ENCODE measurements around the gene TANK. TPM values are rescaled to one million over a fixed set of nuclear protein-coding genes. Genes with fewer than 3 reads are reported as not detected.
"Not testable (repeated sequence)": the region's sequence is repeated elsewhere in the genome, so short reads cannot be mapped to it uniquely, and the experiment has no call there.

The TANK gene
- polyA plus RNA-seq, 1 donor from 2014 or later: 58.1 TPM

DNA sequence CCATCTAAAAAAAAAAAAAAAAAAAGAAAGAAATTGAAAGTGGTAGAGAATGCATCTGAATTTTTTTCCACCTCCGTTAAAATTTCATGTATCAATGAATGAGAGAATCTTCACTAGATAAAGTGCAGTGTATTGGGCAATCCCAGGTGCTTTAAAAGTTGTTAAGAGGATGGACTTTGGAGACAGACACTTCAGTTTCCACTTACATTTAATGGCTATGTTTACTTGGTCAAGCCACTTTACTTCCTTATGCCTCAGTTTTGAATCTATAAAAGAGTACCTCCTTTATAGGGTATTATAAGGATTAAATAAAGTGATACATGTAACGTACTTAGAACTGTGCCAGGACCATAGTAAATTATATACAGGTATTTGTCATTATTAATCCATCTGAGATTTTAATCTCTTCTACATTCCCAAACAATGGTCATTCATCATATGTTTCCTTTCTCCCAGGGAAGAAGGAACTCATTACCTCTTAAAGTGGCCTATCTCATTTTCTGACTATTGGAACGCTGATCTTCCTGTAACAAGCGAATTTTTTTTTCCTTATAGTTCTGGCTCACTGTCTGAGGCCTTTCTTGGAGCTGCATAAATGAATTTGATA, 29.1 kb upstream of the TANK start:
- no peaks in the 10 kb centered on the region for H3F3A ChIP-seq (ENCODE audit: insufficient read depth, low read length, poor library complexity, severe bottlenecking)
- H3K27me3 ChIP-seq (ENCODE audit: insufficient read depth, low read depth, low read length): no peaks in the 10 kb centered on the region
- H3K9me2 ChIP-seq (ENCODE audit: insufficient read depth, low read length): no peaks in the 10 kb centered on the region
- H3K36me3 ChIP-seq (ENCODE audit: insufficient read depth, low read length): no peaks in the 10 kb centered on the region
- no peak overlapping the region for H3K4me3 ChIP-seq (ENCODE audit: low read length)
- H3K9me3 ChIP-seq (ENCODE audit: low read length): no peaks in the 10 kb centered on the region
- H3K9ac ChIP-seq (ENCODE audit: low read length): no peak overlapping the region
- TF ChIP-seq TAF1 (IDR thresholded peaks at IDR 0.05; ENCODE audit: low read depth): no peak
- TF ChIP-seq SMC3 (conservative IDR thresholded peaks at IDR 0.05; ENCODE audit: poor library complexity): no peak
- TF ChIP-seq EP300 (conservative IDR thresholded peaks at IDR 0.05; ENCODE audit: poor library complexity, severe bottlenecking): no peak
- TF ChIP-seq MXI1 (conservative IDR thresholded peaks at IDR 0.05; ENCODE audit: poor library complexity, severe bottlenecking): no peak
- TF ChIP-seq POLR2AphosphoS5 (IDR thresholded peaks at IDR 0.05): no peak
- TF ChIP-seq RAD21 (conservative IDR thresholded peaks at IDR 0.05): no peak
- no peak overlapping the region for H3K4me2 ChIP-seq (ENCODE audit: low read length)
- no peaks in the 10 kb centered on the region for H4K20me1 ChIP-seq (ENCODE audit: insufficient read depth)
- no peak overlapping the region for H2AFZ ChIP-seq (ENCODE audit: low read depth, low read length)
- H3K27ac ChIP-seq (ENCODE audit: low read length): no peak overlapping the region
- H3K79me2 ChIP-seq (replicated peaks; ENCODE audit: insufficient read depth, low read length): no peaks in the 10 kb centered on the region

DNA sequence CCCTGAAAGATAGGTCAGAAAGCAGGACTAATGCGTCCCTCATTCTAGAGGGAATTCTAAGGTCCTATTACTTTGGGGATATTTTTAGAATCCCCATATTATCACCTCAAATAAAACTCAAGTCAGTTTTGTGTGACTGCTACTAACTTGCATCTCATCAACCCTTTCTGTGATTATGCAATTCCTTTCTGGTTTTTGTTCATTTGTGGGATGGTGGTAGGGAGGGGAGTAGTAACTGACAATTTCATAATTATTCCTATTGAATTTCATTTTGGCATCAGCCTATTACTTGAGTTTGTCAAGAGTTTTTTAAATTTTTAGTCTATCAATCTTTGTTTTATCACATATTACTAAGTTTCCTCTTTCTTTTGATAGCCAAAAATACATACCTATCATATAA, 28.4 kb upstream of the TANK start:
- Histone ChIP-seq H3K9ac (ENCODE audit: low read length) (no peak overlapping the region), H3F3A (ENCODE audit: insufficient read depth, low read length, poor library complexity, severe bottlenecking) (no peaks in the 10 kb centered on the region), H3K27me3 (ENCODE audit: insufficient read depth, low read depth, low read length) (no peaks in the 10 kb centered on the region), H3K4me3 (ENCODE audit: low read length) (no peak overlapping the region), H3K79me2 (replicated peaks; ENCODE audit: insufficient read depth, low read length) (no peaks in the 10 kb centered on the region), H2AFZ (ENCODE audit: low read depth, low read length) (no peak overlapping the region), H4K20me1 (ENCODE audit: insufficient read depth) (no peaks in the 10 kb centered on the region), H3K4me2 (ENCODE audit: low read length) (no peak overlapping the region), H3K9me3 (ENCODE audit: low read length) (no peaks in the 10 kb centered on the region), H3K9me2 (ENCODE audit: insufficient read depth, low read length) (no peaks in the 10 kb centered on the region), H3K36me3 (ENCODE audit: insufficient read depth, low read length) (no peaks in the 10 kb centered on the region), H3K27ac (ENCODE audit: low read length) (no peak overlapping the region)
- TF ChIP-seq, protein P1, sequence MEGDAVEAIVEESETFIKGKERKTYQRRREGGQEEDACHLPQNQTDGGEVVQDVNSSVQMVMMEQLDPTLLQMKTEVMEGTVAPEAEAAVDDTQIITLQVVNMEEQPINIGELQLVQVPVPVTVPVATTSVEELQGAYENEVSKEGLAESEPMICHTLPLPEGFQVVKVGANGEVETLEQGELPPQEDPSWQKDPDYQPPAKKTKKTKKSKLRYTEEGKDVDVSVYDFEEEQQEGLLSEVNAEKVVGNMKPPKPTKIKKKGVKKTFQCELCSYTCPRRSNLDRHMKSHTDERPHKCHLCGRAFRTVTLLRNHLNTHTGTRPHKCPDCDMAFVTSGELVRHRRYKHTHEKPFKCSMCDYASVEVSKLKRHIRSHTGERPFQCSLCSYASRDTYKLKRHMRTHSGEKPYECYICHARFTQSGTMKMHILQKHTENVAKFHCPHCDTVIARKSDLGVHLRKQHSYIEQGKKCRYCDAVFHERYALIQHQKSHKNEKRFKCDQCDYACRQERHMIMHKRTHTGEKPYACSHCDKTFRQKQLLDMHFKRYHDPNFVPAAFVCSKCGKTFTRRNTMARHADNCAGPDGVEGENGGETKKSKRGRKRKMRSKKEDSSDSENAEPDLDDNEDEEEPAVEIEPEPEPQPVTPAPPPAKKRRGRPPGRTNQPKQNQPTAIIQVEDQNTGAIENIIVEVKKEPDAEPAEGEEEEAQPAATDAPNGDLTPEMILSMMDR (IDR thresholded peaks at IDR 0.05; ENCODE audit: poor library complexity, severe bottlenecking): no peak
- no peak for TF ChIP-seq MXI1 (conservative IDR thresholded peaks at IDR 0.05; ENCODE audit: poor library complexity, severe bottlenecking)
- TF ChIP-seq, protein P2, sequence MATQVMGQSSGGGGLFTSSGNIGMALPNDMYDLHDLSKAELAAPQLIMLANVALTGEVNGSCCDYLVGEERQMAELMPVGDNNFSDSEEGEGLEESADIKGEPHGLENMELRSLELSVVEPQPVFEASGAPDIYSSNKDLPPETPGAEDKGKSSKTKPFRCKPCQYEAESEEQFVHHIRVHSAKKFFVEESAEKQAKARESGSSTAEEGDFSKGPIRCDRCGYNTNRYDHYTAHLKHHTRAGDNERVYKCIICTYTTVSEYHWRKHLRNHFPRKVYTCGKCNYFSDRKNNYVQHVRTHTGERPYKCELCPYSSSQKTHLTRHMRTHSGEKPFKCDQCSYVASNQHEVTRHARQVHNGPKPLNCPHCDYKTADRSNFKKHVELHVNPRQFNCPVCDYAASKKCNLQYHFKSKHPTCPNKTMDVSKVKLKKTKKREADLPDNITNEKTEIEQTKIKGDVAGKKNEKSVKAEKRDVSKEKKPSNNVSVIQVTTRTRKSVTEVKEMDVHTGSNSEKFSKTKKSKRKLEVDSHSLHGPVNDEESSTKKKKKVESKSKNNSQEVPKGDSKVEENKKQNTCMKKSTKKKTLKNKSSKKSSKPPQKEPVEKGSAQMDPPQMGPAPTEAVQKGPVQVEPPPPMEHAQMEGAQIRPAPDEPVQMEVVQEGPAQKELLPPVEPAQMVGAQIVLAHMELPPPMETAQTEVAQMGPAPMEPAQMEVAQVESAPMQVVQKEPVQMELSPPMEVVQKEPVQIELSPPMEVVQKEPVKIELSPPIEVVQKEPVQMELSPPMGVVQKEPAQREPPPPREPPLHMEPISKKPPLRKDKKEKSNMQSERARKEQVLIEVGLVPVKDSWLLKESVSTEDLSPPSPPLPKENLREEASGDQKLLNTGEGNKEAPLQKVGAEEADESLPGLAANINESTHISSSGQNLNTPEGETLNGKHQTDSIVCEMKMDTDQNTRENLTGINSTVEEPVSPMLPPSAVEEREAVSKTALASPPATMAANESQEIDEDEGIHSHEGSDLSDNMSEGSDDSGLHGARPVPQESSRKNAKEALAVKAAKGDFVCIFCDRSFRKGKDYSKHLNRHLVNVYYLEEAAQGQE (IDR thresholded peaks at IDR 0.05; ENCODE audit: borderline replicate concordance): no peak
- no peak for TF ChIP-seq POLR2AphosphoS5 (IDR thresholded peaks at IDR 0.05)
- no peak for TF ChIP-seq RAD21 (conservative IDR thresholded peaks at IDR 0.05)
- no peak for TF ChIP-seq TAF1 (IDR thresholded peaks at IDR 0.05; ENCODE audit: low read depth)
- no peak for TF ChIP-seq EP300 (conservative IDR thresholded peaks at IDR 0.05; ENCODE audit: poor library complexity, severe bottlenecking)

DNA sequence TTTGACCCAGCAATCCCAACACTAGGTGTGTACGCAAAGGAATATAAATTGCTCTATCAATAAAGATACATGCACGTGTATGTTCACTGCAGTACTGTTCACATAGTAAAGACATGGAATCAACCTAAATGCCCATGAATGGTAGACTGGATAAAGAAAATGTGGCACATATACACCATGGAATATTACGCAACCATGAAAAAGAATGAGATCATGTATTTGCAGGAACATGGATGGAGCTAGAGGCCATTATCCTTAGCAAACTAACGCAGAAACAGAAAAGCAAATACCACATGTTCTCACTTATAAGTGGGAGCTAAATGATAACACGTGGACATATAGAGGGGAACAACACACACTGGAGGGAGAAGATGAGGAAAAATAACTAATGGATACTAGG, 27.8 kb upstream of the TANK start:
- not testable (repeated sequence) for H3K9ac ChIP-seq (ENCODE audit: low read length); H3K27me3 ChIP-seq (ENCODE audit: insufficient read depth, low read depth, low read length)

More for the DNA sequence above, 27.8 kb upstream of the TANK start:
- not testable (repeated sequence) for H3F3A ChIP-seq (ENCODE audit: insufficient read depth, low read length, poor library complexity, severe bottlenecking); H4K20me1 ChIP-seq (ENCODE audit: insufficient read depth); H3K36me3 ChIP-seq (ENCODE audit: insufficient read depth, low read length); H3K4me3 ChIP-seq (ENCODE audit: low read length); H3K9me3 ChIP-seq (ENCODE audit: low read length); H2AFZ ChIP-seq (ENCODE audit: low read depth, low read length); H3K79me2 ChIP-seq (replicated peaks; ENCODE audit: insufficient read depth, low read length); H3K4me2 ChIP-seq (ENCODE audit: low read length); H3K9me2 ChIP-seq (ENCODE audit: insufficient read depth, low read length); H3K27ac ChIP-seq (ENCODE audit: low read length)
